Measurements from ENCODE around the gene SLC51A.
"Not testable (repeated sequence)": the region's sequence is repeated elsewhere in the genome, so short reads cannot be mapped to it uniquely, and the experiment has no call there.

SLC51A gene

GRCh38 chr3:196240424-196240823 is 24.1 kb downstream of the SLC51A start:
- H2BK12ac ChIP-seq (ENCODE audit: low read length in 2 of 2): no peak overlapping the region
- no peak overlapping the region for H3K23ac ChIP-seq (ENCODE audit: low read length in 2 of 2)
- peak overlapping the region; percentile 59 for H3K9ac ChIP-seq (ENCODE audit: low read length)
- H3K4me1 ChIP-seq (ENCODE audit: control insufficient read depth, insufficient read depth, low read depth, low read length): peaks cover 4% of the 10 kb centered on the region
- no peak for DNase-seq
- H3K79me1 ChIP-seq (replicated peaks; ENCODE audit: low read length, poor library complexity, severe bottlenecking): peaks cover 9% of the 10 kb centered on the region
- peaks cover 28 to 69% of the 10 kb centered on the region in 2 experiments for H3K36me3 ChIP-seq (ENCODE audit: control insufficient read depth in 1 of 2, insufficient read depth in 2 of 2, low read depth in 1 of 2, low read length in 2 of 2)
- no peak overlapping the region for H3K27ac ChIP-seq (ENCODE audit: low read length, poor library complexity, severe bottlenecking)
- H2BK120ac ChIP-seq (ENCODE audit: low read depth, low read length): no peak overlapping the region
- H3K4me2 ChIP-seq (ENCODE audit: low read length, poor library complexity, severe bottlenecking): no peak overlapping the region
- no peak overlapping the region for H3K14ac ChIP-seq (ENCODE audit: low read length in 2 of 2)
- no peak overlapping the region for H4K91ac ChIP-seq (ENCODE audit: low read length)
- H3K4me3 ChIP-seq (ENCODE audit: insufficient read depth in 1 of 2, low read depth in 1 of 2, low read length in 2 of 2): no peak overlapping the region
- no peaks in the 10 kb centered on the region for H3K27me3 ChIP-seq (ENCODE audit: control insufficient read depth in 1 of 2, insufficient read depth in 1 of 2, low read length in 2 of 2)
- H3K4ac ChIP-seq (ENCODE audit: low read depth in 1 of 2, low read length in 2 of 2): no peak overlapping the region
- no peak overlapping the region for H4K8ac ChIP-seq (ENCODE audit: low read length)
- H3K9me3 ChIP-seq (ENCODE audit: control insufficient read depth, low read length): no peaks in the 10 kb centered on the region
- H2AFZ ChIP-seq (ENCODE audit: low read depth, low read length): no peak overlapping the region
- WGBS: 100% methylated on average over 1 of the region's 4 CpGs
- no peak overlapping the region for H2BK15ac ChIP-seq (ENCODE audit: low read depth, poor library complexity, severe bottlenecking)
- no peak overlapping the region for H2AK5ac ChIP-seq (ENCODE audit: low read length, severe bottlenecking)
- H2BK5ac ChIP-seq (ENCODE audit: low read depth, low read length, poor library complexity, severe bottlenecking): no peak overlapping the region
- H3K18ac ChIP-seq (ENCODE audit: low read depth in 1 of 2, low read length in 2 of 2): no peak overlapping the region

GRCh38 chr3:196241704-196242103 is 25.4 kb downstream of the SLC51A start:
- no peak overlapping the region for H3K23ac ChIP-seq (ENCODE audit: low read length in 2 of 2)
- H3K4me1 ChIP-seq (ENCODE audit: control insufficient read depth, insufficient read depth, low read depth, low read length): peaks cover 4% of the 10 kb centered on the region
- no peak overlapping the region for H4K8ac ChIP-seq (ENCODE audit: low read length)
- no peak overlapping the region for H3K4ac ChIP-seq (ENCODE audit: low read depth in 1 of 2, low read length in 2 of 2)
- H3K4me2 ChIP-seq (ENCODE audit: low read length, poor library complexity, severe bottlenecking): no peak overlapping the region
- H2BK12ac ChIP-seq (ENCODE audit: low read length in 2 of 2): no peak overlapping the region
- H2BK15ac ChIP-seq (ENCODE audit: low read depth, poor library complexity, severe bottlenecking): no peak overlapping the region
- 86% methylated on average over 8 of the region's 8 CpGs for WGBS
- H3K36me3 ChIP-seq (ENCODE audit: control insufficient read depth in 1 of 2, insufficient read depth in 2 of 2, low read depth in 1 of 2, low read length in 2 of 2): peaks cover 26 to 75% of the 10 kb centered on the region in 2 experiments
- no peak overlapping the region for H2AK5ac ChIP-seq (ENCODE audit: low read length, severe bottlenecking)
- no peak for DNase-seq
- no peak overlapping the region for H3K18ac ChIP-seq (ENCODE audit: low read depth in 1 of 2, low read length in 2 of 2)
- no peak overlapping the region for H3K4me3 ChIP-seq (ENCODE audit: insufficient read depth in 1 of 2, low read depth in 1 of 2, low read length in 2 of 2)
- no peak overlapping the region for H4K91ac ChIP-seq (ENCODE audit: low read length)
- no peak overlapping the region for H2BK5ac ChIP-seq (ENCODE audit: low read depth, low read length, poor library complexity, severe bottlenecking)
- no peaks in the 10 kb centered on the region for H3K9me3 ChIP-seq (ENCODE audit: control insufficient read depth, low read length)
- no peak overlapping the region for H2BK120ac ChIP-seq (ENCODE audit: low read depth, low read length)
- no peak overlapping the region for H2AFZ ChIP-seq (ENCODE audit: low read depth, low read length)
- no peak overlapping the region for H3K14ac ChIP-seq (ENCODE audit: low read length in 2 of 2)
- H3K9ac ChIP-seq (ENCODE audit: low read length): no peak overlapping the region
- no peak overlapping the region for H3K27ac ChIP-seq (ENCODE audit: low read length, poor library complexity, severe bottlenecking)
- peaks cover 9% of the 10 kb centered on the region for H3K79me1 ChIP-seq (replicated peaks; ENCODE audit: low read length, poor library complexity, severe bottlenecking)
- H3K27me3 ChIP-seq (ENCODE audit: control insufficient read depth in 1 of 2, insufficient read depth in 1 of 2, low read length in 2 of 2): no peaks in the 10 kb centered on the region

GRCh38 chr3:196244166-196244565 is 27.8 kb downstream of the SLC51A start:
- not testable (repeated sequence) for H3K9me3 ChIP-seq (ENCODE audit: control insufficient read depth, low read length); H3K27ac ChIP-seq (ENCODE audit: low read length, poor library complexity, severe bottlenecking); H3K23ac ChIP-seq (ENCODE audit: low read length in 2 of 2); H2BK15ac ChIP-seq (ENCODE audit: low read depth, poor library complexity, severe bottlenecking); H3K4me1 ChIP-seq (ENCODE audit: control insufficient read depth, insufficient read depth, low read depth, low read length); H3K14ac ChIP-seq (ENCODE audit: low read length in 2 of 2); H2BK120ac ChIP-seq (ENCODE audit: low read depth, low read length); H3K9ac ChIP-seq (ENCODE audit: low read length); DNase-seq; H2AFZ ChIP-seq (ENCODE audit: low read depth, low read length); H2BK12ac ChIP-seq (ENCODE audit: low read length in 2 of 2); H3K4ac ChIP-seq (ENCODE audit: low read depth in 1 of 2, low read length in 2 of 2); H3K4me3 ChIP-seq (ENCODE audit: insufficient read depth in 1 of 2, low read depth in 1 of 2, low read length in 2 of 2); H4K8ac ChIP-seq (ENCODE audit: low read length); H2BK5ac ChIP-seq (ENCODE audit: low read depth, low read length, poor library complexity, severe bottlenecking); H3K4me2 ChIP-seq (ENCODE audit: low read length, poor library complexity, severe bottlenecking); H3K27me3 ChIP-seq (ENCODE audit: control insufficient read depth in 1 of 2, insufficient read depth in 1 of 2, low read length in 2 of 2); H4K91ac ChIP-seq (ENCODE audit: low read length); H3K18ac ChIP-seq (ENCODE audit: low read depth in 1 of 2, low read length in 2 of 2); H2AK5ac ChIP-seq (ENCODE audit: low read length, severe bottlenecking)
- peaks cover 12% of the 10 kb centered on the region for H3K79me1 ChIP-seq (replicated peaks; ENCODE audit: low read length, poor library complexity, severe bottlenecking)
- WGBS: 96% methylated on average over 33 of the region's 34 CpGs
- H3K36me3 ChIP-seq (ENCODE audit: control insufficient read depth in 1 of 2, insufficient read depth in 2 of 2, low read depth in 1 of 2, low read length in 2 of 2): peaks cover 31 to 69% of the 10 kb centered on the region in 2 experiments

- peak; percentile 16 for DNase-seq
- Histone ChIP-seq H3K9me3 (ENCODE audit: control insufficient read depth, low read length) (no peaks in the 10 kb centered on the region), H3K27ac (ENCODE audit: low read length, poor library complexity, severe bottlenecking) (no peak overlapping the region), H3K79me1 (replicated peaks; ENCODE audit: low read length, poor library complexity, severe bottlenecking) (peaks cover 17% of the 10 kb centered on the region), H2BK12ac (ENCODE audit: low read length in 2 of 2) (peak overlapping the region in 1 of 2 experiments; percentile 54), H3K9ac (ENCODE audit: low read length) (no peak overlapping the region), H3K36me3 (ENCODE audit: control insufficient read depth in 1 of 2, insufficient read depth in 2 of 2, low read depth in 1 of 2, low read length in 2 of 2) (peaks cover 32 to 65% of the 10 kb centered on the region in 2 experiments), H2AFZ (ENCODE audit: low read depth, low read length) (no peak overlapping the region), H4K8ac (ENCODE audit: low read length) (no peak overlapping the region), H2BK120ac (ENCODE audit: low read depth, low read length) (no peak overlapping the region), H2BK15ac (ENCODE audit: low read depth, poor library complexity, severe bottlenecking) (no peak overlapping the region), H4K91ac (ENCODE audit: low read length) (no peak overlapping the region), H3K4me3 (ENCODE audit: insufficient read depth in 1 of 2, low read depth in 1 of 2, low read length in 2 of 2) (no peak overlapping the region), H3K23ac (ENCODE audit: low read length in 2 of 2) (no peak overlapping the region), H3K14ac (ENCODE audit: low read length in 2 of 2) (no peak overlapping the region), H3K4me1 (ENCODE audit: control insufficient read depth, insufficient read depth, low read depth, low read length) (no peaks in the 10 kb centered on the region), H3K27me3 (ENCODE audit: control insufficient read depth in 1 of 2, insufficient read depth in 1 of 2, low read length in 2 of 2) (no peaks in the 10 kb centered on the region), H2AK5ac (ENCODE audit: low read length, severe bottlenecking) (no peak overlapping the region), H3K4ac (ENCODE audit: low read depth in 1 of 2, low read length in 2 of 2) (no peak overlapping the region), H3K4me2 (ENCODE audit: low read length, poor library complexity, severe bottlenecking) (no peak overlapping the region), H3K18ac (ENCODE audit: low read depth in 1 of 2, low read length in 2 of 2) (no peak overlapping the region), H2BK5ac (ENCODE audit: low read depth, low read length, poor library complexity, severe bottlenecking) (no peak overlapping the region)
- 97% methylated on average over 10 of the region's 13 CpGs for WGBS
Measured at GRCh38 chr3:196246612-196247308, 30.4 kb downstream of the SLC51A start.

Measured in mesenchymal stem cell (in vitro differentiated cells and primary cell).